A673 (cell line): Measurements from ENCODE around the gene BPIFA1.

Source experiments
- CTCF ChIP-seq: fragments of 300-800, 200-600 bp; sonication (generic); conservative IDR thresholded peaks from 2 replicates; pipeline ENCODE4 v1.5.1; 2017; ENCODE audit warnings: low read depth, mild to moderate bottlenecking, antibody characterized with exemption, low read length, moderate library complexity, mixed read lengths
- EZH2 ChIP-seq: fragments of 200-600 bp; sonication (generic); IDR thresholded peaks from 2 replicates; pipeline ENCODE4 v1.6.1; 2017; ENCODE audit warnings: borderline replicate concordance, low read depth, mild to moderate bottlenecking, mixed read lengths, antibody characterized with exemption, low read length; ENCODE audit not compliant: poor library complexity, severe bottlenecking

- TF ChIP-seq CTCF (no peak), EZH2 (no peak)
Measured at GRCh38 chr20:33259371-33259770, 23.6 kb downstream of the BPIFA1 start.
